ENCODE results near the gene PRKCG. TPM values are rescaled to one million over a fixed set of nuclear protein-coding genes. Genes with fewer than 3 reads are reported as not detected.

PRKCG gene
- total RNA-seq, 3 donors from 2014 or later = not detected

DNA sequence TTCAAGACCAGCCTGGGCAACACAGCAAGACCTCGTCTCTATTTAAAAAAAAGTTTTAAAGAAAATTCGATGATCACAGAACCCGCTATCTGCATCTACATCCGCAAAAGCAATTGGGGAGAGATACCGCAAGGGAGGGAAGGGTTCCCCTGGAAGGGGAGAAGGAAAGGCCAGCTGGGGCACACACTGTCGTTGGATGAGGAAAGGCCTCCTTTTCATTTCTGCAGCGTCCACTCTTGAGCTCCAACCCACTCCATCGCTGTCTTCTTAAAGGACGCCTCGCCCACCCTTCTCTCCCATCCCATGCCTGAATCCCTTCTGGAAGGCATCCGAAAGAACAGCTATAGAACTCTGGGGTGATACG is 3.2 kb upstream of the PRKCG start:
- Mint-ChIP-seq H3K4me1 (ENCODE audit: low read depth) (peaks cover 55% of the 10 kb centered on the region), H3K9me3 (peaks cover 6% of the 10 kb centered on the region), H3K4me3 (no peak overlapping the region), H3K27me3 (ENCODE audit: low read depth) (peaks cover 15% of the 10 kb centered on the region), H3K36me3 (ENCODE audit: insufficient read depth) (peaks cover 12% of the 10 kb centered on the region)
- ATAC-seq (no peak), DNase-seq (no peak)

DNA sequence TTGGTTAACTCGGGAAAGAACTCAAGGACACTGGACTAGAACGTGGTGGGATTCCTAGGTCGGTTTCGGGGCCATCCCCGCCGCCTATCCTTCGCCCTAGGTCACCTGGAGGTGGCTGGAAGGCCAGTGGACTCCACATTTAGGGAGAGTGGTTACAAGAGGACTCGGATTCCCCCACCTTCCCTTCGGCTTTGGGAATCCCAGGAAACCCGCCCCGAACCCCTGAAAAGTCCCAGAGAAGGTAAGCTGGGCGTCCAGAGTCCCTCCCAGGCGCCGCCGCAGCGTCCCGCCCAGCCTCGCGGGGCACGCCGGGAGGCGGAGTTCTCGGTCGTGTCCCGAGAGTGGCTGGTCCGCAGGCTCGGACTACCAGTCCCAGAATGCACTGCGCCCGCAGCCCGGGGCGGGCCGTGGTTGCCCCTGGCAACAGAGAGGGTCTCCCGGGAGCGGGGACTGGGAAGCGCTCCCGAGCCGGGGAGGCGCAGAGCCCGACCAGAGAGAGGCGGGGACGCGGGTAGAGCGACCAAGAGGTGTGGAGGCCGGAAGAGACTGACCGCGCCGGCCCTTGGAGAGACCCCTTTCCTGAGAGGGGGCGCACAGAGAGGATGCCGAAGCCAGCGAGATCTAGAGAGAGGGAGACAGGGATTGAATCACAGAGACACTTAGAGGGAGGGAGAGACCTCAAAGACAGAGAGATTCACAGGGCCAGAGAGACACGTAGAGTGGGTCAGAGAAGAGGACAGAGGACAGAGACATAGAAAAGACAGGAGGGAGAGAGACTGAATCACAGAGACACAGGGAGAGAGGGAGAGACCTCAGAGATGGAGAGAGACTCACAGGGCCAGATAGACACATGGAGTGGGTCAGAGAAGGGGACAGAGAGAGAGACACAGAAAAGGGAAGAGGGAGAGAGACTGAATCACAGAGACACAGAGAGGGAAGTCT is 2.6 kb upstream of the PRKCG start:
- DNase-seq (peak; percentile 71), ATAC-seq (peak; percentile 92 to 93)
- peaks cover 5% of the 10 kb centered on the region for H3K36me3 Mint-ChIP-seq (ENCODE audit: insufficient read depth)
- H3K4me1 Mint-ChIP-seq (ENCODE audit: low read depth) = peaks cover 50% of the 10 kb centered on the region
- no peak overlapping the region for H3K4me3 Mint-ChIP-seq
- peaks cover 2% of the 10 kb centered on the region for H3K9me3 Mint-ChIP-seq
- peaks cover 19% of the 10 kb centered on the region for H3K27me3 Mint-ChIP-seq (ENCODE audit: low read depth)

- H3K9me3 Mint-ChIP-seq = no peaks in the 10 kb centered on the region
- no peak for DNase-seq
- H3K27me3 Mint-ChIP-seq (ENCODE audit: low read depth) = peaks cover 31% of the 10 kb centered on the region
- H3K4me3 Mint-ChIP-seq = no peak overlapping the region
- H3K4me1 Mint-ChIP-seq (ENCODE audit: low read depth) = peaks cover 36% of the 10 kb centered on the region
- ATAC-seq = peak in 1 of 2 donors; percentile 11
- no peaks in the 10 kb centered on the region for H3K36me3 Mint-ChIP-seq (ENCODE audit: insufficient read depth)
Measured at GRCh38 chr19:53880711-53881481, 1.1 kb upstream of the PRKCG start.

DNA sequence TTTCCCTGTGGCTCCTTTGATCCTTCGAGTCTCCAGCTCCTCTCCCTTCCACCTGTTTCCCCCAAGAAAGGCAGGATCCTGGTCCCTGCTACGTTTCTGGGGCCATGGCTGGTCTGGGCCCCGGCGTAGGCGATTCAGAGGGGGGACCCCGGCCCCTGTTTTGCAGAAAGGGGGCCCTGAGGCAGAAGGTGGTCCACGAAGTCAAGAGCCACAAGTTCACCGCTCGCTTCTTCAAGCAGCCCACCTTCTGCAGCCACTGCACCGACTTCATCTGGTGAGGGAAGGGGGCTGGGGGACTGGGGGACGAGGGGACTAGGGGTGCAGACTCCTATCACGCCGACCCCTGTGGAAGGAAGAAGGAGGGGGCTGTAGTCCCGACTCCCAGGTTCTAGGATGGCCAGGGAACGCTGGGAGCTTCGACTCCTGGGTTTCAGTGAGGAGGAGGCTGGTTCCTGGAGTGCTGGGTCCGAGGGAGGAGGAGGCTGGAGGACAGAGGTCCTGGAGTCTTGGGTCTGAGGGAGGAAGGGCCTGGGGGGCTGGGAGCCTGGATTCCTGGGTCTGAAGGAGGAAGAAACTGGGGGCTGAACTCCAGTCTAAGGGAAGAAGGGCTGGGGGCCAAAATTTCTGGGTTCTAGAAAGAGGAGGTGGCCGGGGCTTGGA is 524 bp downstream of the PRKCG start:
- DNase-seq (no peak), ATAC-seq (no peak)
- Mint-ChIP-seq H3K9me3 (no peaks in the 10 kb centered on the region), H3K4me3 (peak overlapping the region; percentile 23), H3K27me3 (ENCODE audit: low read depth) (peaks cover 33% of the 10 kb centered on the region), H3K36me3 (ENCODE audit: insufficient read depth) (no peaks in the 10 kb centered on the region), H3K4me1 (ENCODE audit: low read depth) (peaks cover 22% of the 10 kb centered on the region)

- no peaks in the 10 kb centered on the region for H3K9me3 Mint-ChIP-seq
- H3K4me3 Mint-ChIP-seq = no peak overlapping the region
- H3K36me3 Mint-ChIP-seq (ENCODE audit: insufficient read depth) = no peaks in the 10 kb centered on the region
- peaks cover 17% of the 10 kb centered on the region for H3K4me1 Mint-ChIP-seq (ENCODE audit: low read depth)
- ATAC-seq = no peak
- no peak for DNase-seq
- peaks cover 33% of the 10 kb centered on the region for H3K27me3 Mint-ChIP-seq (ENCODE audit: low read depth)
Measured at GRCh38 chr19:53883231-53883661, 1.2 kb downstream of the PRKCG start.

- H3K4me1 Mint-ChIP-seq (ENCODE audit: low read depth) = peaks cover 15% of the 10 kb centered on the region
- peaks cover 33% of the 10 kb centered on the region for H3K27me3 Mint-ChIP-seq (ENCODE audit: low read depth)
- H3K9me3 Mint-ChIP-seq = no peaks in the 10 kb centered on the region
- no peaks in the 10 kb centered on the region for H3K36me3 Mint-ChIP-seq (ENCODE audit: insufficient read depth)
- DNase-seq = no peak
- no peak for ATAC-seq
- peak overlapping the region; percentile 2 for H3K4me3 Mint-ChIP-seq
Measured at GRCh38 chr19:53883741-53884140, 1.7 kb downstream of the PRKCG start.

GRCh38 chr19:53884256-53884655 is 2.3 kb downstream of the PRKCG start:
- Mint-ChIP-seq H3K36me3 (ENCODE audit: insufficient read depth) (no peaks in the 10 kb centered on the region), H3K27me3 (ENCODE audit: low read depth) (peaks cover 30% of the 10 kb centered on the region), H3K9me3 (no peaks in the 10 kb centered on the region), H3K4me1 (ENCODE audit: low read depth) (peaks cover 11% of the 10 kb centered on the region), H3K4me3 (no peak overlapping the region)
- ATAC-seq (no peak), DNase-seq (no peak)

DNA sequence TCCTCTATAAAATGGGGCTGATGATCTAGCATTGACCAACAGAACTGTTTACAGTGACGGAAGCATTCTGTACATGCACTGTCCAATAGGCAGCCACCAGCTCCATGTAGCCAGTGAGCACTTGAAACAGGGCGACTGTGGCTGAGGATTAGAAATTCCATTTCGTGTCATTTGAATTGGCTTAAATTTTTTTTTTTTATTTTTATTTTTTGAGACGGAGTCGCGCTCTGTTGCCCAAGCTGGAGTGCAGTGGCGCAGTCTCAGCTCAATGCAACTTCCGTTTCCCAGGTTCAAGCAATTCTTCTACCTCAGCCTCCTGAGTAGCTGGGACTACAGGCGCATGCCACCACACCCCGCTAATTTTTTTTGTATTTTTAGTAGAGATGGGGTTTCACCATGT is 3.0 kb downstream of the PRKCG start:
- Mint-ChIP-seq H3K9me3 (no peaks in the 10 kb centered on the region), H3K36me3 (ENCODE audit: insufficient read depth) (no peaks in the 10 kb centered on the region), H3K27me3 (ENCODE audit: low read depth) (peaks cover 30% of the 10 kb centered on the region), H3K4me3 (no peak overlapping the region), H3K4me1 (ENCODE audit: low read depth) (peaks cover 12% of the 10 kb centered on the region)
- ATAC-seq (no peak), DNase-seq (no peak)

- ATAC-seq = no peak
Measured at GRCh38 chr19:53892301-53892980, 10.4 kb downstream of the PRKCG start.

DNA sequence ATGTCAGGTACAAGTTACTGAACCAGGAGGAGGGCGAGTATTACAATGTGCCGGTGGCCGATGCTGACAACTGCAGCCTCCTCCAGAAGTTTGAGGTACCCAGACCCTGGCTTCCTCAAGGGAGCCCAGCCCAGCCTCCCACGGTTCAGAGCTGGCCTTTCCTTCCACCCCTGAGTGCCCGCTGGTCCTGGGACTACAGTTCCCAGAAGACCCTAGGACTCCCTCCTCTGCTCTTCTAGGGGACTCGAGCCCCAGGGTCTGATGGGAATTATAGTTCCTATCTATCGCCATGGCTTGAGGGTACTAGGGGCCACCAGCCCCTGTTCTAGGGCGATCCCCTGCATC is 11.0 kb downstream of the PRKCG start:
- Mint-ChIP-seq H3K4me1 (ENCODE audit: low read depth) (peaks cover 3% of the 10 kb centered on the region), H3K36me3 (ENCODE audit: insufficient read depth) (no peaks in the 10 kb centered on the region), H3K4me3 (no peak overlapping the region), H3K27me3 (ENCODE audit: low read depth) (peaks cover 58% of the 10 kb centered on the region), H3K9me3 (no peaks in the 10 kb centered on the region)
- no peak for DNase-seq
- no peak for ATAC-seq

More at GRCh38 chr19:53892301-53892980, 10.4 kb downstream of the PRKCG start:
- H3K4me1 Mint-ChIP-seq (ENCODE audit: low read depth) = peaks cover 3% of the 10 kb centered on the region
- no peaks in the 10 kb centered on the region for H3K9me3 Mint-ChIP-seq
- H3K27me3 Mint-ChIP-seq (ENCODE audit: low read depth) = peaks cover 53% of the 10 kb centered on the region
- H3K36me3 Mint-ChIP-seq (ENCODE audit: insufficient read depth) = no peaks in the 10 kb centered on the region
- DNase-seq = no peak
- no peak overlapping the region for H3K4me3 Mint-ChIP-seq

GRCh38 chr19:53894707-53895106 is 12.7 kb downstream of the PRKCG start:
- Mint-ChIP-seq H3K4me3 (no peak overlapping the region), H3K9me3 (no peaks in the 10 kb centered on the region), H3K4me1 (ENCODE audit: low read depth) (peaks cover 5% of the 10 kb centered on the region), H3K36me3 (ENCODE audit: insufficient read depth) (no peaks in the 10 kb centered on the region), H3K27me3 (ENCODE audit: low read depth) (peaks cover 76% of the 10 kb centered on the region)
- no peak for DNase-seq
- ATAC-seq = no peak

DNA sequence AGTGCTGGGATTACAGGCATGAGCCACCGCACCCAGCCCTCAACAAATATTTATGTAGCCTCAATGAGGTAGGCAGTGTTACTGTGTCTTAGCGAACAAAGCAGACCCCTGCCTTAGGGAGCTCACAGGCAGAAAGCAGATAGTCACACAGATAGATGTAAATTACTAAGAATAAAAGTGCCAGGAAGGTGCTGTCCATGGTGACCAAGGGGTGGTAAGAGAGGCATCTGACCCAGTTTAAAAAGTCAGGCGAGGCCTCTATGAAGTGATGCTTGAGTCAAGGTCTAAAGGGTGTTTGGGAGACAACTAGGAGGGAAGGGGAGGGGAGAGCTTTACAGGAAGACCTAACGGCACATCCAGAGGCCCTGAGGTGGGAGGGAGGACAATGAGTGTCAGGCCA is 14.7 kb downstream of the PRKCG start:
- Mint-ChIP-seq H3K4me3 (no peak overlapping the region), H3K9me3 (no peaks in the 10 kb centered on the region), H3K4me1 (ENCODE audit: low read depth) (peaks cover 2% of the 10 kb centered on the region), H3K27me3 (ENCODE audit: low read depth) (peaks cover 79% of the 10 kb centered on the region), H3K36me3 (ENCODE audit: insufficient read depth) (no peaks in the 10 kb centered on the region)
- DNase-seq (no peak), ATAC-seq (no peak)

- ATAC-seq = no peak
- Mint-ChIP-seq H3K36me3 (ENCODE audit: insufficient read depth) (no peaks in the 10 kb centered on the region), H3K9me3 (no peaks in the 10 kb centered on the region), H3K4me3 (no peak overlapping the region), H3K27me3 (ENCODE audit: low read depth) (peaks cover 78% of the 10 kb centered on the region), H3K4me1 (ENCODE audit: low read depth) (peaks cover 2% of the 10 kb centered on the region)
- no peak for DNase-seq
Measured at GRCh38 chr19:53897459-53897858, 15.5 kb downstream of the PRKCG start.

- peaks cover 2% of the 10 kb centered on the region for H3K4me1 Mint-ChIP-seq (ENCODE audit: low read depth)
- DNase-seq (no peak), ATAC-seq (no peak)
- no peaks in the 10 kb centered on the region for H3K9me3 Mint-ChIP-seq
- no peaks in the 10 kb centered on the region for H3K36me3 Mint-ChIP-seq (ENCODE audit: insufficient read depth)
- H3K27me3 Mint-ChIP-seq (ENCODE audit: low read depth) = peaks cover 75% of the 10 kb centered on the region
- no peak overlapping the region for H3K4me3 Mint-ChIP-seq
Measured at GRCh38 chr19:53898166-53898565, 16.2 kb downstream of the PRKCG start.

Measured in activated T-cell treated with anti-CD3 and anti-CD28 coated beads, Interleukin-2, amount 50 U/mL, for 4 hours (primary cell).